Loucy (cell line): Measurements from ENCODE around the gene AHCYL1.

Source experiments
- H2AFZ ChIP-seq: fragments of 200-600 bp; sonication (generic); 2 replicates; pipeline ENCODE4 v1.6.0; 2016; ENCODE audit warnings: antibody characterized with exemption, mild to moderate bottlenecking, low read length, moderate library complexity
- H3F3A ChIP-seq: fragments of 200-600 bp; 2 replicates; pipeline ENCODE4 v1.6.0; 2016; ENCODE audit warnings: antibody characterized with exemption, low read depth, mild to moderate bottlenecking
- H3K27me3 ChIP-seq: fragments of 200-600 bp; sonication (generic); 2 replicates; pipeline ENCODE4 v1.6.1; 2014; ENCODE audit warnings: low read length, mild to moderate bottlenecking; ENCODE audit not compliant: insufficient read depth, poor library complexity, severe bottlenecking
- H3K36me3 ChIP-seq: fragments of 200-600 bp; sonication (generic); 2 replicates; pipeline ENCODE4 v1.6.1; 2016; ENCODE audit warnings: low read length; ENCODE audit not compliant: insufficient read depth
- H3K4me1 ChIP-seq: fragments of 200-600 bp; sonication (generic); 2 replicates; pipeline ENCODE4 v1.5.1; 2014; ENCODE audit warnings: low read length, mild to moderate bottlenecking; ENCODE audit not compliant: insufficient read depth, poor library complexity, severe bottlenecking
- H3K4me2 ChIP-seq: fragments of 200-600 bp; sonication (generic); 2 replicates; pipeline ENCODE4 v1.6.0; 2014; ENCODE audit warnings: antibody characterized with exemption, low read length, low read depth, mild to moderate bottlenecking; ENCODE audit not compliant: poor library complexity, severe bottlenecking
- H3K4me3 ChIP-seq: fragments of 200-600 bp; sonication (generic); 2 replicates; pipeline ENCODE4 v1.5.1; 2014; ENCODE audit warnings: low read length, mild to moderate bottlenecking, mixed read lengths; ENCODE audit not compliant: poor library complexity, severe bottlenecking
- H3K79me2 ChIP-seq: fragments of 200-600 bp; sonication (generic); 2 replicates; pipeline ENCODE4 v1.6.1; 2014; ENCODE audit warnings: low read length; ENCODE audit not compliant: insufficient read depth
- H3K9ac ChIP-seq: fragments of 200-600 bp; sonication (generic); 2 replicates; pipeline ENCODE4 v1.6.0; 2014; ENCODE audit warnings: mild to moderate bottlenecking, low read depth, low read length, moderate library complexity; ENCODE audit not compliant: poor library complexity, severe bottlenecking
- H3K9me2 ChIP-seq: fragments of 200-600 bp; sonication (generic); replicated peaks from 2 replicates; pipeline ENCODE4 v1.6.1; 2016; ENCODE audit warnings: low read depth, low read length, mixed read lengths
- H3K9me3 ChIP-seq: fragments of 200-600 bp; sonication (generic); 2 replicates; pipeline ENCODE4 v1.6.1; 2014; ENCODE audit warnings: mild to moderate bottlenecking, antibody characterized with exemption, low read length, low read depth; ENCODE audit not compliant: insufficient read depth
- H4K20me1 ChIP-seq: fragments of 200-600 bp; sonication (generic); 2 replicates; pipeline ENCODE4 v1.6.0; 2014; ENCODE audit warnings: antibody characterized with exemption, low read length, mild to moderate bottlenecking; ENCODE audit not compliant: insufficient read depth, poor library complexity, severe bottlenecking
- EZH2phosphoT487 ChIP-seq: fragments of 200-600 bp; IDR thresholded peaks from 2 replicates; pipeline ENCODE4 v1.6.1; 2018; ENCODE audit warnings: antibody characterized with exemption, mild to moderate bottlenecking, moderate library complexity, borderline replicate concordance
- TF ChIP-seq, protein P1 (sequence below): fragments of 200-600 bp; sonication (generic); conservative IDR thresholded peaks from 2 replicates; pipeline ENCODE4 v1.5.1; 2014; ENCODE audit warnings: mild to moderate bottlenecking, antibody characterized with exemption, low read length

The AHCYL1 gene

DNA sequence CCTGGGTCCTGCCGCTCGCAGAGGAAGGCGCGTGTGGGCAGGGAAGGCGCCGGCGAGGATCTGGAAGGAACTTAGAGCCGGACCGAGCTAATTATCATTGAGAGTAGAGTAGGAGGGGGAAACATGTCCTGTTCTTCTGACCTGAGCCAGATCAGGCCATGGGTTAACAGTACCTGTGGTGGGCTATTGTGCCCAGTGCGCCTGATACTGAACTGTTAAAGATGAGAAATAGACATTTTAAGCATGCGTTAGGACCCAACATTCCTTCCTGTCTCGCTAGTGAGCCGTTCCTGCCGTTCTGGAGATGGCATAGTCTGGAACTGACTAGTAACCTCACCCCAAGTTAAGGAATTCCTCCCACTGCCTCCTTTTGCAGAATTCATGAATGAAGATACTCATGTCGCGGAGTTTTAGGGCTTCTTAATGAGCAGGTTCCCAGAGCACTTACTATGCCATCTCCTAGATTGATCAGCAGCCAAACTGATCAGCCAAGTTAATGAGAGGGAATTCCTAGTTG, 50.7 kb downstream of the AHCYL1 start:
- H3K79me2 ChIP-seq = peaks cover 31% of the 10 kb centered on the region
- peaks cover 30% of the 10 kb centered on the region for H3K4me1 ChIP-seq
- H3K4me3 ChIP-seq = peak overlapping the region; percentile 84
- H3K36me3 ChIP-seq = peaks cover 22% of the 10 kb centered on the region; the same call in 1 of the 2 replicates
- TF ChIP-seq EZH2phosphoT487 = no peak
- TF ChIP-seq, protein P1, sequence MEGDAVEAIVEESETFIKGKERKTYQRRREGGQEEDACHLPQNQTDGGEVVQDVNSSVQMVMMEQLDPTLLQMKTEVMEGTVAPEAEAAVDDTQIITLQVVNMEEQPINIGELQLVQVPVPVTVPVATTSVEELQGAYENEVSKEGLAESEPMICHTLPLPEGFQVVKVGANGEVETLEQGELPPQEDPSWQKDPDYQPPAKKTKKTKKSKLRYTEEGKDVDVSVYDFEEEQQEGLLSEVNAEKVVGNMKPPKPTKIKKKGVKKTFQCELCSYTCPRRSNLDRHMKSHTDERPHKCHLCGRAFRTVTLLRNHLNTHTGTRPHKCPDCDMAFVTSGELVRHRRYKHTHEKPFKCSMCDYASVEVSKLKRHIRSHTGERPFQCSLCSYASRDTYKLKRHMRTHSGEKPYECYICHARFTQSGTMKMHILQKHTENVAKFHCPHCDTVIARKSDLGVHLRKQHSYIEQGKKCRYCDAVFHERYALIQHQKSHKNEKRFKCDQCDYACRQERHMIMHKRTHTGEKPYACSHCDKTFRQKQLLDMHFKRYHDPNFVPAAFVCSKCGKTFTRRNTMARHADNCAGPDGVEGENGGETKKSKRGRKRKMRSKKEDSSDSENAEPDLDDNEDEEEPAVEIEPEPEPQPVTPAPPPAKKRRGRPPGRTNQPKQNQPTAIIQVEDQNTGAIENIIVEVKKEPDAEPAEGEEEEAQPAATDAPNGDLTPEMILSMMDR = no peak
- peak overlapping the region; percentile 82 for H2AFZ ChIP-seq
- no peaks in the 10 kb centered on the region for H3K9me2 ChIP-seq
- no peaks in the 10 kb centered on the region for H3F3A ChIP-seq
- no peaks in the 10 kb centered on the region for H3K9me3 ChIP-seq
- H3K9ac ChIP-seq = peak overlapping the region; percentile 86
- H3K27me3 ChIP-seq = no peaks in the 10 kb centered on the region
- H3K4me2 ChIP-seq = peak overlapping the region; percentile 100
- H4K20me1 ChIP-seq = peaks cover 13% of the 10 kb centered on the region

DNA sequence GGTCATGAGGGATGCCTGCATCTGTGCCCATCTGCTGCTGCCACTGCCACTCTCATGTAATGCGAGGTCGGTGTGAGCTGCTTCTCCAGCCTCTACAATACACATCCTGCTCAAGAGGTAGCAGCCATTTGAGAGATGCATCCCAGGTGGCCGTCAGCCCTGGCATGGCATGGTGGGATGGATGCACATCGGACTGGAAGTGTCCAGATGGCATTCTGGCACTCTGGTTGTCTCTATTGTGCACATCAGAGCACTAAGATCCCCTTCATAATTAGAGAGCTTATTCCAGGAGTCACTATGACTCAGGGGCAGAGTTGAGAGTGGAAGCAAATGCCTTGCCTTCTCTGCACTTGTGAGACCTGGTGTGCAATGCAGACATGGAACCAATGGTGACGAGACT, 53.7 kb downstream of the AHCYL1 start:
- no peak overlapping the region for H3K4me3 ChIP-seq
- peaks cover 52% of the 10 kb centered on the region; the same call in 1 of the 2 replicates for H3K36me3 ChIP-seq
- no peak overlapping the region for H3K9ac ChIP-seq
- H3F3A ChIP-seq = no peaks in the 10 kb centered on the region
- H3K4me2 ChIP-seq = no peak overlapping the region
- peaks cover 31% of the 10 kb centered on the region for H3K79me2 ChIP-seq
- H3K4me1 ChIP-seq = peaks cover 24% of the 10 kb centered on the region
- no peak overlapping the region for H2AFZ ChIP-seq
- no peak for TF ChIP-seq EZH2phosphoT487
- TF ChIP-seq, protein P1 = no peak
- H4K20me1 ChIP-seq = peaks cover 13% of the 10 kb centered on the region
- H3K9me3 ChIP-seq = no peaks in the 10 kb centered on the region
- no peaks in the 10 kb centered on the region for H3K9me2 ChIP-seq
- H3K27me3 ChIP-seq = no peaks in the 10 kb centered on the region

DNA sequence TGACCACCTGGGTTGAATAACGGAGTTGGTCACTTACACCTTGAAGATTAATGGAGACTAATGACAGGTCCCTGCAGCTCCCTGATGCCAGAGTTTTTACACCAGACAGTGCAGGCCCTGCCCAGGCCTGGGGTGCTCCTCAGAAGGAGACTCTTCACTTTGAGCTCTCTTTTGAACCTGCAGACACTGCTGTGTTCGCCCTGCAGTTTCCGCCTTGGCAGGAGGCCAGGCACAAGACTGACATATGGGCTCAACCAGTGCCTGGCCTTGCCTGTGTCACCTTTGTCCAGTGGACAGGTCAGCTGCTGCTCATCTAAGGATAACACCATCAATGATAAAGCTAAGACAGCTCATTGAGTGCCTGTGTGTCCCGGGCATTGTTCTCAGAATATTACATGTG, 55.1 kb downstream of the AHCYL1 start:
- Histone ChIP-seq H2AFZ (no peak overlapping the region), H3K9me2 (no peaks in the 10 kb centered on the region), H3K4me1 (peaks cover 17% of the 10 kb centered on the region), H3K9me3 (no peaks in the 10 kb centered on the region), H3K36me3 (peaks cover 66% of the 10 kb centered on the region; the same call in 1 of the 2 replicates), H3K27me3 (no peaks in the 10 kb centered on the region), H3F3A (no peaks in the 10 kb centered on the region), H4K20me1 (peaks cover 13% of the 10 kb centered on the region), H3K79me2 (peaks cover 29% of the 10 kb centered on the region), H3K4me2 (no peak overlapping the region), H3K4me3 (no peak overlapping the region), H3K9ac (no peak overlapping the region)
- no peak for TF ChIP-seq EZH2phosphoT487
- TF ChIP-seq, protein P1 = no peak
